Thoracic aorta (tissue), 2 donors: ENCODE results near the gene PBOV1. TPM values are rescaled to one million over a fixed set of nuclear protein-coding genes. Genes with fewer than 3 reads are reported as not detected.
"Not testable (repeated sequence)": the region's sequence is repeated elsewhere in the genome, so short reads cannot be mapped to it uniquely, and the experiment has no call there.

Experiments
- ATAC-seq: fragments of 150-250 bp; one replicate; pipeline ENCODE4 v1.8.0; 2017; ENCODE audit warnings: low read depth; ENCODE audit not compliant: insufficient number of reproducible peaks, low FRiP score
- DNase-seq: peaks from one replicate; pipeline ENCODE4 v3.0.0-alpha.2; 2020; ENCODE audit warnings: low spot score
- H3K27ac ChIP-seq, 2 donors: fragments of 200-600 bp; sonication (generic); 1 replicate in 1 of 2; 2 replicates in 1 of 2; pipeline ENCODE4 v1.5.1; 2016; ENCODE audit warnings: mild to moderate bottlenecking in 2 of 2, moderate library complexity in 2 of 2
- H3K27me3 ChIP-seq: fragments of 200-600 bp; sonication (generic); replicated peaks from 2 replicates; pipeline ENCODE4 v1.6.0; 2016; ENCODE audit warnings: mild to moderate bottlenecking; ENCODE audit not compliant: insufficient read depth
- H3K36me3 ChIP-seq: fragments of 200-600 bp; sonication (generic); one replicate; pipeline ENCODE4 v1.5.1; 2016
- H3K4me1 ChIP-seq, 2 donors: fragments of 200-600 bp; sonication (generic); 1 replicate in 1 of 2; 2 replicates in 1 of 2; pipeline versions ENCODE4 v1.5.1 to v1.6.0; 2016; ENCODE audit warnings: low read depth in 2 of 2, mild to moderate bottlenecking in 1 of 2; ENCODE audit not compliant: control insufficient read depth in 1 of 2
- H3K4me3 ChIP-seq: fragments of 200-600 bp; sonication (generic); 2 replicates; pipeline ENCODE4 v1.5.1; 2016; ENCODE audit warnings: mild to moderate bottlenecking
- H3K9me3 ChIP-seq: fragments of 200-600 bp; sonication (generic); 2 replicates; pipeline ENCODE4 v1.5.1; 2016
- CTCF ChIP-seq: fragments of 200-600 bp; sonication (generic); IDR thresholded peaks from one replicate; pipeline ENCODE4 v1.5.1; 2019; ENCODE audit warnings: antibody characterized with exemption
- total RNA-seq, 2 donors: library from RNA; depleted of rRNA; stranded (reverse); fragments of >200 nt; gene quantifications; one replicate each; pipeline versions ENCODE4 v1.1.0 to v1.2.3, GENCODE V29; 2016

The PBOV1 gene
- total RNA-seq, 2 donors from 2014 or later = not detected

- Histone ChIP-seq H3K4me1 (no peaks in the 10 kb centered on the region), H3K27ac (no peak overlapping the region), H3K9me3 (no peaks in the 10 kb centered on the region), H3K36me3 (no peaks in the 10 kb centered on the region), H3K27me3 (no peaks in the 10 kb centered on the region), H3K4me3 (no peak overlapping the region)
- no peak for ATAC-seq
- DNase-seq = no peak
- TF ChIP-seq CTCF = no peak
These were observed 1.6 kb upstream of the PBOV1 start for GRCh38 chr6:138219901-138220300.

- no peak overlapping the region for H3K4me3 ChIP-seq
- ATAC-seq = no peak
- no peaks in the 10 kb centered on the region for H3K4me1 ChIP-seq
- H3K9me3 ChIP-seq = no peaks in the 10 kb centered on the region
- TF ChIP-seq CTCF = no peak
- DNase-seq = no peak
- no peaks in the 10 kb centered on the region for H3K27me3 ChIP-seq
- H3K27ac ChIP-seq = no peak overlapping the region
- no peaks in the 10 kb centered on the region for H3K36me3 ChIP-seq
These were observed 1.1 kb upstream of the PBOV1 start for GRCh38 chr6:138219398-138219797.

GRCh38 chr6:138215093-138215782, 3.1 kb downstream of the PBOV1 start:
- ATAC-seq (no peak), DNase-seq (no peak)
- H3K4me3 ChIP-seq = no peak overlapping the region
- no peaks in the 10 kb centered on the region for H3K9me3 ChIP-seq
- no peaks in the 10 kb centered on the region for H3K4me1 ChIP-seq
- no peak for TF ChIP-seq CTCF
- H3K36me3 ChIP-seq = no peaks in the 10 kb centered on the region
- no peaks in the 10 kb centered on the region for H3K27me3 ChIP-seq
- no peak overlapping the region for H3K27ac ChIP-seq

GRCh38 chr6:138212530-138212929, 5.8 kb downstream of the PBOV1 start:
- H3K4me3 ChIP-seq, H3K27me3 ChIP-seq, ATAC-seq, H3K9me3 ChIP-seq, H3K36me3 ChIP-seq, H3K4me1 ChIP-seq, H3K27ac ChIP-seq, DNase-seq: not testable (repeated sequence)

- no peak for TF ChIP-seq CTCF
These were observed 6.7 kb downstream of the PBOV1 start for GRCh38 chr6:138211601-138212000.

GRCh38 chr6:138211048-138211581, 7.2 kb downstream of the PBOV1 start:
- DNase-seq (no peak), ATAC-seq (no peak)
- Histone ChIP-seq H3K36me3 (no peaks in the 10 kb centered on the region), H3K4me3 (no peak overlapping the region), H3K27ac (no peak overlapping the region), H3K4me1 (no peaks in the 10 kb centered on the region), H3K9me3 (no peaks in the 10 kb centered on the region), H3K27me3 (no peaks in the 10 kb centered on the region)
- TF ChIP-seq CTCF = no peak

More at GRCh38 chr6:138211601-138212000, 6.7 kb downstream of the PBOV1 start:
- ATAC-seq (no peak), DNase-seq (no peak)
- H3K9me3 ChIP-seq = no peaks in the 10 kb centered on the region
- H3K4me3 ChIP-seq = no peak overlapping the region
- H3K27ac ChIP-seq = no peak overlapping the region
- no peaks in the 10 kb centered on the region for H3K4me1 ChIP-seq
- H3K27me3 ChIP-seq = no peaks in the 10 kb centered on the region
- H3K36me3 ChIP-seq = no peaks in the 10 kb centered on the region
